Measurements from ENCODE around the gene BAHCC1. TPM values are rescaled to one million over a fixed set of nuclear protein-coding genes. Genes with fewer than 3 reads are reported as not detected.

The BAHCC1 gene
- total and polyA plus RNA-seq, 2 of the 8 experiments (the other 6 are each of a cell fraction or from before 2014, with no cell fraction given) = 0.26 to 0.58 TPM

DNA sequence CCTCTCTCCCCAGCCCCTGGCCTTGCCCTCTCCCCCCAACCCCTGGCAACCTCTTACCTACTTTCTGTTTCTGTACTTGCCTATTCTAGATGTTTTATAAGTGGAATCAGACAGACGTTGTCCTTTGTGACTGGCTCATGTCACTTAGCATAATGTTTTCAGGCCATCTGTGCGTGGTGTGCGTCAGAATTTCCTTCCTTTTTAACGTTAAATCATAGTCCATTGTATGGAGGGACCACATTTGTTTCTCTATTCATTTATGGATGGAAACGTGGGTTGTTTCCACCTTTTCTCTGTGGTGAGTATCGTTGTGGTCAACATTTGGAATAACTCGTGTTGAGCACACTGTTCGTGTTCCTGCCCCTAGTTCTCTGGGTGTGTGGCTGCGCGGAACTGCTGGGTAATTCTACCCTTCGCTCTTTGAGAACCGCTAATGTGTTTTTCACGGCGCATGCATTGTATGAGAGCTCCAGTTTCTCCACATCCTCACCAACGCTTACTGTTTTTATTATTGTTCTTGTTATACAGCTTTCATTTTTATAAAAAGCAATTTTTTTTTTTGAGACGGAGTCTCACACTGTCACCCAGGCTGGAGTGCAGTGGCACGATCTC, 91.0 kb downstream of the BAHCC1 start (continued):
- TF ChIP-seq, protein P1, sequence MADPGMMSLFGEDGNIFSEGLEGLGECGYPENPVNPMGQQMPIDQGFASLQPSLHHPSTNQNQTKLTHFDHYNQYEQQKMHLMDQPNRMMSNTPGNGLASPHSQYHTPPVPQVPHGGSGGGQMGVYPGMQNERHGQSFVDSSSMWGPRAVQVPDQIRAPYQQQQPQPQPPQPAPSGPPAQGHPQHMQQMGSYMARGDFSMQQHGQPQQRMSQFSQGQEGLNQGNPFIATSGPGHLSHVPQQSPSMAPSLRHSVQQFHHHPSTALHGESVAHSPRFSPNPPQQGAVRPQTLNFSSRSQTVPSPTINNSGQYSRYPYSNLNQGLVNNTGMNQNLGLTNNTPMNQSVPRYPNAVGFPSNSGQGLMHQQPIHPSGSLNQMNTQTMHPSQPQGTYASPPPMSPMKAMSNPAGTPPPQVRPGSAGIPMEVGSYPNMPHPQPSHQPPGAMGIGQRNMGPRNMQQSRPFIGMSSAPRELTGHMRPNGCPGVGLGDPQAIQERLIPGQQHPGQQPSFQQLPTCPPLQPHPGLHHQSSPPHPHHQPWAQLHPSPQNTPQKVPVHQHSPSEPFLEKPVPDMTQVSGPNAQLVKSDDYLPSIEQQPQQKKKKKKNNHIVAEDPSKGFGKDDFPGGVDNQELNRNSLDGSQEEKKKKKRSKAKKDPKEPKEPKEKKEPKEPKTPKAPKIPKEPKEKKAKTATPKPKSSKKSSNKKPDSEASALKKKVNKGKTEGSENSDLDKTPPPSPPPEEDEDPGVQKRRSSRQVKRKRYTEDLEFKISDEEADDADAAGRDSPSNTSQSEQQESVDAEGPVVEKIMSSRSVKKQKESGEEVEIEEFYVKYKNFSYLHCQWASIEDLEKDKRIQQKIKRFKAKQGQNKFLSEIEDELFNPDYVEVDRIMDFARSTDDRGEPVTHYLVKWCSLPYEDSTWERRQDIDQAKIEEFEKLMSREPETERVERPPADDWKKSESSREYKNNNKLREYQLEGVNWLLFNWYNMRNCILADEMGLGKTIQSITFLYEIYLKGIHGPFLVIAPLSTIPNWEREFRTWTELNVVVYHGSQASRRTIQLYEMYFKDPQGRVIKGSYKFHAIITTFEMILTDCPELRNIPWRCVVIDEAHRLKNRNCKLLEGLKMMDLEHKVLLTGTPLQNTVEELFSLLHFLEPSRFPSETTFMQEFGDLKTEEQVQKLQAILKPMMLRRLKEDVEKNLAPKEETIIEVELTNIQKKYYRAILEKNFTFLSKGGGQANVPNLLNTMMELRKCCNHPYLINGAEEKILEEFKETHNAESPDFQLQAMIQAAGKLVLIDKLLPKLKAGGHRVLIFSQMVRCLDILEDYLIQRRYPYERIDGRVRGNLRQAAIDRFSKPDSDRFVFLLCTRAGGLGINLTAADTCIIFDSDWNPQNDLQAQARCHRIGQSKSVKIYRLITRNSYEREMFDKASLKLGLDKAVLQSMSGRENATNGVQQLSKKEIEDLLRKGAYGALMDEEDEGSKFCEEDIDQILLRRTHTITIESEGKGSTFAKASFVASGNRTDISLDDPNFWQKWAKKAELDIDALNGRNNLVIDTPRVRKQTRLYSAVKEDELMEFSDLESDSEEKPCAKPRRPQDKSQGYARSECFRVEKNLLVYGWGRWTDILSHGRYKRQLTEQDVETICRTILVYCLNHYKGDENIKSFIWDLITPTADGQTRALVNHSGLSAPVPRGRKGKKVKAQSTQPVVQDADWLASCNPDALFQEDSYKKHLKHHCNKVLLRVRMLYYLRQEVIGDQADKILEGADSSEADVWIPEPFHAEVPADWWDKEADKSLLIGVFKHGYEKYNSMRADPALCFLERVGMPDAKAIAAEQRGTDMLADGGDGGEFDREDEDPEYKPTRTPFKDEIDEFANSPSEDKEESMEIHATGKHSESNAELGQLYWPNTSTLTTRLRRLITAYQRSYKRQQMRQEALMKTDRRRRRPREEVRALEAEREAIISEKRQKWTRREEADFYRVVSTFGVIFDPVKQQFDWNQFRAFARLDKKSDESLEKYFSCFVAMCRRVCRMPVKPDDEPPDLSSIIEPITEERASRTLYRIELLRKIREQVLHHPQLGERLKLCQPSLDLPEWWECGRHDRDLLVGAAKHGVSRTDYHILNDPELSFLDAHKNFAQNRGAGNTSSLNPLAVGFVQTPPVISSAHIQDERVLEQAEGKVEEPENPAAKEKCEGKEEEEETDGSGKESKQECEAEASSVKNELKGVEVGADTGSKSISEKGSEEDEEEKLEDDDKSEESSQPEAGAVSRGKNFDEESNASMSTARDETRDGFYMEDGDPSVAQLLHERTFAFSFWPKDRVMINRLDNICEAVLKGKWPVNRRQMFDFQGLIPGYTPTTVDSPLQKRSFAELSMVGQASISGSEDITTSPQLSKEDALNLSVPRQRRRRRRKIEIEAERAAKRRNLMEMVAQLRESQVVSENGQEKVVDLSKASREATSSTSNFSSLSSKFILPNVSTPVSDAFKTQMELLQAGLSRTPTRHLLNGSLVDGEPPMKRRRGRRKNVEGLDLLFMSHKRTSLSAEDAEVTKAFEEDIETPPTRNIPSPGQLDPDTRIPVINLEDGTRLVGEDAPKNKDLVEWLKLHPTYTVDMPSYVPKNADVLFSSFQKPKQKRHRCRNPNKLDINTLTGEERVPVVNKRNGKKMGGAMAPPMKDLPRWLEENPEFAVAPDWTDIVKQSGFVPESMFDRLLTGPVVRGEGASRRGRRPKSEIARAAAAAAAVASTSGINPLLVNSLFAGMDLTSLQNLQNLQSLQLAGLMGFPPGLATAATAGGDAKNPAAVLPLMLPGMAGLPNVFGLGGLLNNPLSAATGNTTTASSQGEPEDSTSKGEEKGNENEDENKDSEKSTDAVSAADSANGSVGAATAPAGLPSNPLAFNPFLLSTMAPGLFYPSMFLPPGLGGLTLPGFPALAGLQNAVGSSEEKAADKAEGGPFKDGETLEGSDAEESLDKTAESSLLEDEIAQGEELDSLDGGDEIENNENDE (IDR thresholded peaks at IDR 0.05; ENCODE audit: insufficient replicate concordance, low read length) = no peak
- no peak for TF ChIP-seq JUN (IDR thresholded peaks at IDR 0.05; ENCODE audit: low read depth, low read length)
- TF ChIP-seq MAFK (IDR thresholded peaks at IDR 0.05; ENCODE audit: low read depth, low read length) = no peak
- no peak for TF ChIP-seq POLR2AphosphoS5 (IDR thresholded peaks at IDR 0.05; ENCODE audit: low read depth, low read length)
- no peak for TF ChIP-seq CBX5 (IDR thresholded peaks at IDR 0.05; ENCODE audit: low read depth, low read length)
- TF ChIP-seq, protein P2, sequence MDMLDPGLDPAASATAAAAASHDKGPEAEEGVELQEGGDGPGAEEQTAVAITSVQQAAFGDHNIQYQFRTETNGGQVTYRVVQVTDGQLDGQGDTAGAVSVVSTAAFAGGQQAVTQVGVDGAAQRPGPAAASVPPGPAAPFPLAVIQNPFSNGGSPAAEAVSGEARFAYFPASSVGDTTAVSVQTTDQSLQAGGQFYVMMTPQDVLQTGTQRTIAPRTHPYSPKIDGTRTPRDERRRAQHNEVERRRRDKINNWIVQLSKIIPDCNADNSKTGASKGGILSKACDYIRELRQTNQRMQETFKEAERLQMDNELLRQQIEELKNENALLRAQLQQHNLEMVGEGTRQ (IDR thresholded peaks at IDR 0.05; ENCODE audit: low read length) = no peak
- TF ChIP-seq, protein P3, sequence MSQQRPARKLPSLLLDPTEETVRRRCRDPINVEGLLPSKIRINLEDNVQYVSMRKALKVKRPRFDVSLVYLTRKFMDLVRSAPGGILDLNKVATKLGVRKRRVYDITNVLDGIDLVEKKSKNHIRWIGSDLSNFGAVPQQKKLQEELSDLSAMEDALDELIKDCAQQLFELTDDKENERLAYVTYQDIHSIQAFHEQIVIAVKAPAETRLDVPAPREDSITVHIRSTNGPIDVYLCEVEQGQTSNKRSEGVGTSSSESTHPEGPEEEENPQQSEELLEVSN (IDR thresholded peaks at IDR 0.05) = no peak
- no peak for TF ChIP-seq CEBPB (IDR thresholded peaks at IDR 0.05; ENCODE audit: low read depth, low read length)
- no peak for TF ChIP-seq SP4 (IDR thresholded peaks at IDR 0.05; ENCODE audit: low read length)
- no peak for TF ChIP-seq CBX8 (IDR thresholded peaks at IDR 0.05; ENCODE audit: borderline replicate concordance, low read depth, low read length)

All from H1 (cell line).